Trophoblast cell (in vitro differentiated cells and primary cell): Measurements from ENCODE around the gene PRR33.
"Not testable (repeated sequence)": the region's sequence is repeated elsewhere in the genome, so short reads cannot be mapped to it uniquely, and the experiment has no call there.

Experiments used
- DNase-seq, 2 donors: peaks; one replicate each; pipeline ENCODE4 v3.0.0-alpha.2; 2016
- H2AFZ ChIP-seq: 2 replicates; pipeline ENCODE4 v1.6.1; 2013; ENCODE audit warnings: low read length, moderate library complexity, mild to moderate bottlenecking; ENCODE audit not compliant: insufficient read depth, poor library complexity
- H2AK5ac ChIP-seq: 2 replicates; pipeline ENCODE4 v1.6.1; 2013; ENCODE audit warnings: mild to moderate bottlenecking, low read length
- H2BK120ac ChIP-seq: 2 replicates; pipeline ENCODE4 v1.6.1; 2013; ENCODE audit warnings: low read length, mild to moderate bottlenecking, moderate library complexity; ENCODE audit not compliant: insufficient read depth, poor library complexity
- H2BK12ac ChIP-seq: 2 replicates; pipeline ENCODE4 v1.6.1; 2013; ENCODE audit warnings: mild to moderate bottlenecking, low read length, moderate library complexity
- H2BK5ac ChIP-seq: 2 replicates; pipeline ENCODE4 v1.6.1; 2013; ENCODE audit warnings: low read length, low read depth, moderate library complexity, mild to moderate bottlenecking; ENCODE audit not compliant: poor library complexity
- H3K14ac ChIP-seq: 2 replicates; pipeline ENCODE4 v1.6.1; 2013; ENCODE audit warnings: mild to moderate bottlenecking, low read length
- H3K18ac ChIP-seq: 2 replicates; pipeline ENCODE4 v1.6.1; 2013; ENCODE audit warnings: mild to moderate bottlenecking, low read length
- H3K23ac ChIP-seq: 2 replicates; pipeline ENCODE4 v1.6.1; 2013; ENCODE audit warnings: low read length
- H3K27ac ChIP-seq: 2 replicates; pipeline ENCODE4 v1.5.1; 2013; ENCODE audit warnings: low read depth, mild to moderate bottlenecking, inconsistent platforms, low read length, moderate library complexity
- H3K27me3 ChIP-seq: 2 replicates; pipeline ENCODE4 v1.6.1; 2013; ENCODE audit warnings: inconsistent platforms, mild to moderate bottlenecking, low read length, moderate library complexity; ENCODE audit not compliant: insufficient read depth
- H3K36me3 ChIP-seq, 2 experiments: 1 replicate in 1 of 2; 2 replicates in 1 of 2; pipeline ENCODE4 v1.6.1; 2013; ENCODE audit warnings: low read length in 2 of 2, mild to moderate bottlenecking in 2 of 2, moderate library complexity in 1 of 2; ENCODE audit not compliant: insufficient read depth in 2 of 2, control insufficient read depth in 1 of 2
- H3K4ac ChIP-seq: 2 replicates; pipeline ENCODE4 v1.6.1; 2013; ENCODE audit warnings: low read depth, mild to moderate bottlenecking, low read length, moderate library complexity
- H3K4me1 ChIP-seq, 2 experiments: 1 replicate in 1 of 2; 2 replicates in 1 of 2; pipeline ENCODE4 v1.6.1; 2013; ENCODE audit warnings: low read length in 2 of 2, mild to moderate bottlenecking in 2 of 2, moderate library complexity in 1 of 2; ENCODE audit not compliant: insufficient read depth in 2 of 2, control insufficient read depth in 1 of 2
- H3K4me2 ChIP-seq: 2 replicates; pipeline ENCODE4 v1.6.1; 2013; ENCODE audit warnings: inconsistent platforms, mild to moderate bottlenecking, low read length, moderate library complexity
- H3K4me3 ChIP-seq: 2 replicates; pipeline ENCODE4 v1.5.1; 2013; ENCODE audit warnings: mild to moderate bottlenecking, low read depth, low read length, inconsistent platforms
- H3K79me1 ChIP-seq: one replicate; pipeline ENCODE4 v1.6.1; 2013; ENCODE audit warnings: low read length
- H3K79me2 ChIP-seq: 2 replicates; pipeline ENCODE4 v1.6.1; 2013; ENCODE audit warnings: low read length, mild to moderate bottlenecking; ENCODE audit not compliant: control insufficient read depth, insufficient read depth, poor library complexity
- H3K9ac ChIP-seq: 2 replicates; pipeline ENCODE4 v1.6.1; 2013; ENCODE audit warnings: mild to moderate bottlenecking, low read length
- H3K9me3 ChIP-seq: 2 replicates; pipeline ENCODE4 v1.6.1; 2013; ENCODE audit warnings: low read depth, mild to moderate bottlenecking, control low read depth, inconsistent platforms, low read length; ENCODE audit not compliant: insufficient read depth
- H4K12ac ChIP-seq: 2 replicates; pipeline ENCODE4 v1.6.1; 2013; ENCODE audit warnings: low read depth, mild to moderate bottlenecking, low read length, moderate library complexity
- H4K8ac ChIP-seq: 2 replicates; pipeline ENCODE4 v1.6.1; 2013; ENCODE audit warnings: low read depth, mild to moderate bottlenecking, low read length, moderate library complexity
- H4K91ac ChIP-seq: one replicate; pipeline ENCODE4 v1.6.1; 2013; ENCODE audit warnings: low read depth, mild to moderate bottlenecking, low read length, moderate library complexity
- WGBS: extraction: QIAGEN DNeasy Blood & Tissue Kit; methylation state at CpG from one replicate; pipeline ENCODE4 v1.1.7; 2013; ENCODE audit warnings: missing lambda C conversion rate; ENCODE audit not compliant: insufficient read length, insufficient coverage; ENCODE audit errors: extremely low coverage; 5-methylcytosine and 5-hydroxymethylcytosine counted together

The PRR33 gene

DNA sequence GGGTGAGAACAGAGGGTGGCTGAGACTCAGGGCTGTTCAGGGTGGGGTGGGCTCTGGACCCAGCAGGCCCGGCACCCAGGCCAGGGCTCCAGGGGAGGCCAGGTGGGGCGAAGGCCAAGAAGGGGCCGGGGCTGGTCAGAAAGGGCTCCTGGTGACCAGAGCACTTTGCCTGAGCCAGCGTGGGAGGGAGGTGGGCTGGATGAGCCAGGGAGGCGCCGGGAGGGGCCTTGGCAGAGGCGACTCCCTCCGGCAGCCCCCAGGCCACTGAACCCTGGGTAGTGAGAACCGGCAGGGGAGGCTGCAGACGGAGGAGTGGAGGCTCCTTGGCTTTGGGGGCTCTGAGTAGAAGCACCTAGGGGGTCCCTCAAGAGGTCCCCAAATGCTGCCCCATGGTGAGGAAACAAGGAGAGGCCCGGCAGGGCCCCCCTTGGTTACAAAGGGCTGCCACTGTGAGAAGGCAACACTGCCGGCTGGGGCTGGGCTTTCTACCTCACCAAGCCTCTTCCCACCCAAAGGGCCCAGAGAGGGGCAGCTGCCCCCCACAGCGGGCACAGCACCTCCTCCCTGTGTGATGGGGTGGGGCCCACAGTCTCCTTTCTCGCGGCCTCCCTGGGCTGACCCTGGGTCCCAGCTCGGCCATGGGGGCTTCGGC lies 17.1 kb downstream of the PRR33 start:
- H3K4me1 ChIP-seq = peaks cover 17 to 19% of the 10 kb centered on the region in 2 experiments
- H2BK5ac ChIP-seq, H3K4ac ChIP-seq, H3K79me2 ChIP-seq, H3K27me3 ChIP-seq, H3K23ac ChIP-seq, H3K4me3 ChIP-seq, H2AK5ac ChIP-seq, H4K12ac ChIP-seq, H3K14ac ChIP-seq, H3K27ac ChIP-seq, H2BK120ac ChIP-seq, H3K9me3 ChIP-seq, DNase-seq, H3K4me2 ChIP-seq, H3K9ac ChIP-seq, H4K8ac ChIP-seq, H3K18ac ChIP-seq, H3K36me3 ChIP-seq, H2AFZ ChIP-seq: not testable (repeated sequence)
- no CpG with 5 or more reads among the region's 17 CpGs for WGBS
- peak overlapping the region; percentile 15 for H2BK12ac ChIP-seq
- peaks cover 21% of the 10 kb centered on the region for H3K79me1 ChIP-seq
- H4K91ac ChIP-seq = peak overlapping the region; percentile 56

DNA sequence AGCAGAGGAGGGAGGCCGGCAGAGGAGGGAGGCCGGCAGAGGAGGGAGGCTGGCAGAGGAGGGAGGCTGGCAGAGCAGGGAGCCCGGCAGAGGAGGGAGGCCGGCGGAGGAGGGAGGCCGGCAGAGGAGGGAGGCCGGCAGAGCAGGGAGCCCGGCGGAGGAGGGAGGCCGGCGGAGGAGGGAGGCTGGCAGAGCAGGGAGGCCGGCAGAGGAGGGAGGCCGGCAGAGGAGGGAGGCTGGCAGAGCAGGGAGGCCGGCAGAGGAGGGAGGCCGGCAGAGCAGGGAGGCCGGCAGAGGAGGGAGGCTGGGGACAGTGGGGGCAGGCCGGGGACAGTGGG lies 17.9 kb downstream of the PRR33 start:
- not testable (repeated sequence) for H3K4me3 ChIP-seq, H4K8ac ChIP-seq, H4K12ac ChIP-seq, H3K4me2 ChIP-seq, H2AK5ac ChIP-seq, H2AFZ ChIP-seq, H2BK5ac ChIP-seq, H3K36me3 ChIP-seq, H3K9me3 ChIP-seq, H3K79me2 ChIP-seq, H3K9ac ChIP-seq, H3K23ac ChIP-seq, H3K14ac ChIP-seq, H3K27ac ChIP-seq, H3K4ac ChIP-seq, DNase-seq, H3K27me3 ChIP-seq, H2BK120ac ChIP-seq, H3K18ac ChIP-seq
- Histone ChIP-seq H4K91ac (peak overlapping the region; percentile 16), H3K4me1 (peaks cover 17 to 19% of the 10 kb centered on the region in 2 experiments), H3K79me1 (peaks cover 16% of the 10 kb centered on the region), H2BK12ac (peak overlapping the region; percentile 19)
- no CpG with 5 or more reads among the region's 17 CpGs for WGBS

DNA sequence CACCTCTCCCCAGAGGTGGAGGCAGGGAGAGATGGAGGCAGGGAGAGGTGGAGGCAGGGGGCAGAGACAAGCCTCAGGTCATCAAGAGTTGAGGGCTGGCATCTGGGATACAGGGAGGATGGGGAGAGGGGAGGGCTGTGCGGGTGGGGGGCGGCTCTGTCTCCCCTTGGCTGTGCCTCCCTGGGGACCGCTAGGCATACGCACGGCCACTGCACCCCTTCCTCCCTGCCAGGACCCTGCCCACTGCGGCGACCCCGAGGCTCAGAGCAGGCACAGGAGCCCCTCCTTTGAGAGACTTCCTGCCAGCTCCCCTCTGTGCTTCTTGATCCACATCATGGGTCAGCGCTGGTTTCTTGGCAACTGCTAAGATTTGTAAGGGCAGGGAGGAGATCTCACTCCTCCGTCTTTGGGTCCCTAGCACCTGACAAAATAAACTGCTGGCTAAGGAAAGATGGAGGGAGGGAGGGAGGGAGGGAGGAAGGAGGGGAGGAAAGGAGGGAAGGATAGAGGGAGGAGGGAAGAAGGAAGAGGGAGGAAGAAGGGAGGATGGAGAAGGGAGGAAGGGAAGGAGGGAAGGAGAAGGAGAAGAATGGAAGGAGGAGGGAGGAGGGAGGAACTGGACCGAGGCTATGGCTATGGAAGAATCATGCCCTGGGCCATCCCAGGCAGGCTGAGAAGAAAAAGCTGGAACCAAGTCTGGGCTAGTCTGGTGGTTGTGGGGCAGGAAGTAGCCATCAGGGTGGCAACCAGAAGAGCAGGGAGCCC lies 18.5 kb downstream of the PRR33 start:
- no CpG with 5 or more reads among the region's 11 CpGs for WGBS
- no peak overlapping the region for H3K14ac ChIP-seq
- H3K79me1 ChIP-seq = peaks cover 12% of the 10 kb centered on the region
- no peak overlapping the region for H4K12ac ChIP-seq
- peak overlapping the region; percentile 19 for H2BK12ac ChIP-seq
- H3K27ac ChIP-seq = no peak overlapping the region
- peak overlapping the region; percentile 16 for H4K91ac ChIP-seq
- no peak overlapping the region for H3K18ac ChIP-seq
- peaks cover 16 to 19% of the 10 kb centered on the region in 2 experiments for H3K4me1 ChIP-seq
- H3K4me2 ChIP-seq = no peak overlapping the region
- H3K4ac ChIP-seq = no peak overlapping the region
- H3K79me2 ChIP-seq = peaks cover 3% of the 10 kb centered on the region
- no peak overlapping the region for H2AFZ ChIP-seq
- no peak overlapping the region for H3K4me3 ChIP-seq
- H2AK5ac ChIP-seq = no peak overlapping the region
- no peak for DNase-seq
- H3K9me3 ChIP-seq = no peaks in the 10 kb centered on the region
- no peaks in the 10 kb centered on the region for H3K27me3 ChIP-seq
- no peak overlapping the region for H3K23ac ChIP-seq
- no peaks in the 10 kb centered on the region for H3K36me3 ChIP-seq
- H2BK5ac ChIP-seq = no peak overlapping the region
- no peak overlapping the region for H2BK120ac ChIP-seq
- H4K8ac ChIP-seq = no peak overlapping the region
- no peak overlapping the region for H3K9ac ChIP-seq

DNA sequence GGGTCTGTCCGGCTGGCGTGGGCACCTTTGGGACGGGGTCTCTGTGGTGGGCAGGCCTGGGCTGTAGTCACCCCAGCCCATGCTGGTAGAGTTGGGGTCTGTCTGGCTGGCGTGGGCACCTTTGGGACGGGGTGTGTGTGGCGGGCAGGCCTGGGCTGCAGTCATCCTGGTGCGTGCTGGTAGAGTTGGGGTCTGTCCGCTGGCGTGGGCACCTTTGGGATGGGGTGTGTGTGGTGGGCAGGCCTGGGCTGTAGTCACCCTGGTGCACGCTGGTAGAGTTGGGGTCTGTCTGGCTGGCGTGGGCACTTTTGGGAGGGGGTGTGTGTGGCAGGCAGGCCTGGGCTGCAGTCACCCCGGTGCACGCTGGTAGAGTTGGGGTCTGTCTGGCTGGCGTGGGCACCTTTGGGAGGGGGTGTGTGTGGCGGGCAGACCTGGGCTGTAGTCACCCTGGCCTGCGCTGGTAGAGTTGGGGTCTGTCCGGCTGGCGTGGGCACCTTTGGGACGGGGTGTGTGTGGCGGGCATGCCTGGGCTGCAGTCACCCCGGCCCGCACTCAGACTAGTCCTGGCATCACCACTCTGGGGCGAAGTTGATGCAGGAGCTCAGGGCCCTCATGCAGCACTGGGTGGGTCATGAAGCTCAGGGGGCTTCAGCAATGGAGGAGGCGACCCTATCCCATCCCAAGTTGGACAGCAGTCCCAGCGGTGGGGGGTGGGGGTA lies 19.3 kb downstream of the PRR33 start:
- no peak overlapping the region for H3K27ac ChIP-seq
- H3K27me3 ChIP-seq = no peaks in the 10 kb centered on the region
- no peak overlapping the region for H4K8ac ChIP-seq
- H2BK12ac ChIP-seq = no peak overlapping the region
- H3K9ac ChIP-seq = no peak overlapping the region
- no peak overlapping the region for H3K4me3 ChIP-seq
- no peaks in the 10 kb centered on the region for H3K36me3 ChIP-seq
- no peak for DNase-seq
- H3K23ac ChIP-seq = no peak overlapping the region
- no peak overlapping the region for H4K12ac ChIP-seq
- no peak overlapping the region for H2BK120ac ChIP-seq
- H3K4ac ChIP-seq = no peak overlapping the region
- no peak overlapping the region for H4K91ac ChIP-seq
- H3K79me2 ChIP-seq = no peaks in the 10 kb centered on the region
- H3K9me3 ChIP-seq = no peaks in the 10 kb centered on the region
- H3K14ac ChIP-seq = no peak overlapping the region
- no peak overlapping the region for H3K18ac ChIP-seq
- H3K79me1 ChIP-seq = peaks cover 6% of the 10 kb centered on the region
- H2BK5ac ChIP-seq = no peak overlapping the region
- whole genome bisulfite sequencing = no CpG with 5 or more reads among the region's 25 CpGs
- H3K4me1 ChIP-seq = peaks cover 10 to 11% of the 10 kb centered on the region in 2 experiments
- H2AK5ac ChIP-seq = no peak overlapping the region
- no peak overlapping the region for H2AFZ ChIP-seq
- no peak overlapping the region for H3K4me2 ChIP-seq
